ENCODE data around the gene TTI1. TPM values are rescaled to one million over a fixed set of nuclear protein-coding genes. Genes with fewer than 3 reads are reported as not detected.

Gene TTI1
- total RNA-seq: 10 to 100 TPM; 10.4 to 12.7 TPM
- long read RNA-seq, donor 1, partial matches to known transcripts: 0 of 5 reads
- long read RNA-seq, donor 1, other reads (novel, unspliced or antisense): 1 of 5 reads
- long read RNA-seq, donor 2, partial matches to known transcripts: 0 of 2 reads
- long read RNA-seq, donor 2, other reads (novel, unspliced or antisense): 2 of 2 reads

DNA sequence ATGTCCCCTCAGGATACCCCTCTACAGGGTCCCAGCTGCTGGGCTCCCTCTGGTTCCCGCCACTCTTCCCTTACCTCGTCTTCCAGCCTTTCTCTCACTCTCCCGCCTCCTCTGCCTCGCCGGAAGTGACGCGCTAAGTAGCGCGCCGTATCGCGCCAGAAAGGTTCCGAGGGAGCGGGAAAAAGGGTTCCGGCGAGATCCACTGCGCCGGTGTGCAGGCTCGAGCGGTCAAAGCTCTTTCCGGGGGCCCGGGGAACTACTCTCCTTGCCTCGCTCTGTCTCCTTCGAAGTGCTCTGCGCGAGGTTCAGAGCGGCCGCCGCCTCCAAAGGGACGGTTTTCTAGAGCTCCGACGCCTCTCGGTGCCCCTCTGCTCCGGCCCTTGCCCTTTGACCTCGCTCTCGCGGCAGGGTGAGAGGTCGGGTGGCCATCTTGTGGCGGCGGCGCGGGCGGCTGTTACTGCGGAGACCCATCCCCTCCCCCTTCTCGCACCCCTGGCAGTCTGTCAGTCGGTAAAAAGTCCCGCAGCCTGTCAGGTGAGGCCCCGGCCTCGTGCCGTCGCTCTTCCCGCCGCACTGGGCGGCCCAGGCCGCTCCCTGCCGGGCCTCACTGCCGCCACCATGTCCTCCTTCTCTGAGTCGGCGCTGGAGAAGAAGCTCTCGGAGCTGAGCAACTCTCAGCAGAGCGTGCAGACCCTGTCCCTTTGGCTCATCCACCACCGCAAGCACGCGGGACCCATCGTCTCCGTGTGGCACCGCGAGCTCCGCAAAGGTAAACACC is at the start of gene TTI1, which contains the start of gene RPRD1B:
TSS of gene TTI1 (minus strand) at position 127 of the 778 bp plus-strand sequence. CDS start 19,640 bp downstream, outside the sequence.
TSS of gene RPRD1B (plus strand) at position 417 of the 778 bp plus-strand sequence. CDS start at position 619, 202 bp downstream.
- intact Hi-C loops (cut with DNase I): no loop called here
- DNase-seq (ENCODE audit: low spot score): peak; percentile 97

DNA sequence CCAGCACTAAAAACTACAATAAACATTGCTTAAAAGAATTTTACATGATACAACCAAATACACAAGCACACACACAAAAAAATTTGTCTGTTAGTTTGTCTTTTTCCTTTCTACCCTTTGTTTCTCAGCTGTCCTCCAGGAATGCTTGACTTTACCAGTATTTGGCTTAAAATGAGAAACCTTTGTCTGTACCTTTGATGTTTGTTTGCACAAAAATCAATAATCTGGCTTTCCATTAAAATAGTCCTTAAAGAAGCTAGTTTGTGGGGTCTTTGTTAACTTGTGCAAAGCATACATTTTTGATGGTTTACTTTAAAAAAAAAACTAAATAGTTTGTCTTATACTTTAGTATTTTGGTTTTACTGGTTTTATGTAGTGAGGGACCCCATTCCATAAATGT is 49.6 kb upstream of the TTI1 start:
- DNase-seq (ENCODE audit: low spot score): no peak
- intact Hi-C loops (cut with DNase I): no loop called here

DNA sequence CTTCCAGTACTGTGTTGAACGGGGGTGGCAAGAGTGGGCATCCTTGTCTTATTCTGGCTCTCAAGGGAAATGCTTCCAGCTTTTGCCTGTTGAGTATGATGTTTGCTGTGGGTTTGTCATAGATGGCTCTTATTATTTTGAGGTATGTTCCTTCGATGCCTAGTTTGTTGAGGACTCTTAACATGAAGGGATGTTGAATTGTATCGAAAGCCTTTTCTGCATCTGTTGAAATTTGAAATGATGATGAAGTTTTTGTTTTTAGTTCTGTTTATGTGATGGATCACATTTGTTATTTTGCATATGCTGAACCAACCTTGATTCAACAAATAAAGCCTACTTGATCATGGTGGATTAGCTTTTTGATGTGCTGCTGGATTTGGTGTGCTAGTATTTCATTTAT is 48.3 kb upstream of the TTI1 start:
- no peak for DNase-seq (ENCODE audit: low spot score)
- intact Hi-C loops (cut with DNase I): no loop called here

DNA sequence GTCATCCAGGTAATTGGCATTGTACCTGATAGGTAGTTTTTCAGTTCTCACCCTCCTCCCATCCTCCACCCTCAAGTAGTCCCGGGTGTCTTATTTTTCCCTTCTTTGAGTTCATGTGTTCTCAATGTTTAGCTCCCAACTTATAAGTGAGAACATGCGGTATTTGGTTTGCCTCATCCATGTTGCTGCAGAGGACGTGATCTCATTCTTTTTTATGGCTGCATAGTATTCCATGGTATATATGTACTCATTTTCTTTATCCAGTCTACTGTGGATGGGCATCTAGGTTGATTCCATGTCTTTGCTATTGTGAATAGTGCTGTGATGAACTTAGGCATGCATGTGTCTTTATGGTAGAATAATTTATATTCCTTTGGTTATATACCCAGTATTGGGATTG is 46.1 kb upstream of the TTI1 start:
- DNase-seq (ENCODE audit: low spot score): no peak
- intact Hi-C loops (cut with DNase I): loop anchor here in 1 of 2 donors (10.0 kb wide), 1 partner anchor 65 kb away; no protein-coding TSS in a partner anchor

DNA sequence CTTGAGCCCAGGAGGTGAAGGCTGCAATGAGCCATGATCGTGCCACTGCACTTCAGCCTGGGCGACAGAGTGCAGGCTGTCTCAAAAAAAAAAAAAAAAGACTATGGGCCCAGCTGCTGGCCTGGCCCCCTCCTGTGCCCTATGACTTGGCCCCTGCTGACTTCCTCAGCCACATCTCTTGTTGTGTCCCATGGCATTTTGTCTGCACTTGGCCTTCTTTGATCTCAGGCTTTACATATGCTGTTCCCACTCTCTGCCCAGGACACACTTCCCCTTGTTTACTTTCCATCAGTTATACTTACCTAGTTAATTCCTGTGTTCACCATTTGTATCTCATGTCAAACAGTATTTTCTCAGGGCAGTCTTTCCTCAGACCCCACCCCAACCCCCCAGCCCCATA is 44.8 kb upstream of the TTI1 start:
- intact Hi-C loops (cut with DNase I): loop anchor here in 1 of 2 donors (10.0 kb wide), 1 partner anchor 67 kb away; no protein-coding TSS in a partner anchor
- DNase-seq (ENCODE audit: low spot score): no peak

- intact Hi-C loops (cut with DNase I): loop anchor here in 1 of 2 donors (10.0 kb wide), 1 partner anchor 68 kb away; no protein-coding TSS in a partner anchor
These were observed 43.3 kb upstream of the TTI1 start for GRCh38 chr20:38076548-38076947.

GRCh38 chr20:38075161-38075998 is 42.1 kb upstream of the TTI1 start:
- intact Hi-C loops (cut with DNase I): loop anchor here in 1 of 2 donors (10.0 kb wide), 1 partner anchor 69 kb away; no protein-coding TSS in a partner anchor
- DNase-seq (ENCODE audit: low spot score): no peak

More at GRCh38 chr20:38076548-38076947, 43.3 kb upstream of the TTI1 start:
- no peak for DNase-seq (ENCODE audit: low spot score)

DNA sequence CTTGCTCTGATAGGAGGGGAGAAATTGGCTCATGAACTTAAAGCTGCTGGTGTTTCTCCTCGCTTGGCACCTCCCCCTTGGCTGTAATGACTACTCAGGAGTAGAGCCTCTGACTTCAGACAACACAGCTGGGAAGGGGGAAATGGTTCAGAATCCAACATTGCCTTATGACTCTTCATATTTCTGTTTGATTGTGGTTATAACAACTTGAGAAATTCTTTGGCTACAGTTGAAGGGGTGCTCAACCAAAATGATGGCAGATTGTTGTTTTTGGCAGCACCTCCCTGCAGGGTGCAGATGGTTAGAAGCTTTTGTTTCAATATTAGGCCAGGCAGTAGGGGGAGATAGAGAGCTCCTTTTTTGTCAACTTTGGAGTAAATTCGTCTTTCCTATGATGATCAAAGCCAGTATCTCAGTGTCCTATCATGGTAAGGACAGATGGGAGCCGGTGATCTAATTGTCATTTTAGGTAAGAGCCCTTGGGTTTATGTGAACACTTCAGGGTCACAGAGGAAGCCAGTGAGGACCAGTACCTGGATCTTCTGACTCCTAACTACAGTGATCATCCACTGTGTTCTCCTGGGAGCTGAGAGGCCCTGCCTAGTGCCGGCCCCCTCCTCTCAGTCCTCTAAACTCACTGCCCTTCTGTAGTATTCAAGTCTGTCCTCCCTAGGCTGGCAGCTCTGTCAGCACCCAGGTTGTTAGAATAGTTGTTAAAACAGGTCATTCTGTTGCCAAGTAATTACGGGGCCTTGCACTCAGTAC is 40.2 kb upstream of the TTI1 start:
- no peak for DNase-seq (ENCODE audit: low spot score)

GRCh38 chr20:38072898-38073297 is 39.6 kb upstream of the TTI1 start:
- intact Hi-C loops (cut with DNase I): loop anchor here (5.0 to 10.0 kb wide), 2 partner anchors 72 to 89 kb away; no protein-coding TSS in a partner anchor
- DNase-seq (ENCODE audit: low spot score): no peak

More for the DNA sequence above, 40.2 kb upstream of the TTI1 start:
- intact Hi-C loops (cut with DNase I): loop anchor here (5.0 to 10.0 kb wide), 2 partner anchors 71 to 89 kb away; no protein-coding TSS in a partner anchor

DNA sequence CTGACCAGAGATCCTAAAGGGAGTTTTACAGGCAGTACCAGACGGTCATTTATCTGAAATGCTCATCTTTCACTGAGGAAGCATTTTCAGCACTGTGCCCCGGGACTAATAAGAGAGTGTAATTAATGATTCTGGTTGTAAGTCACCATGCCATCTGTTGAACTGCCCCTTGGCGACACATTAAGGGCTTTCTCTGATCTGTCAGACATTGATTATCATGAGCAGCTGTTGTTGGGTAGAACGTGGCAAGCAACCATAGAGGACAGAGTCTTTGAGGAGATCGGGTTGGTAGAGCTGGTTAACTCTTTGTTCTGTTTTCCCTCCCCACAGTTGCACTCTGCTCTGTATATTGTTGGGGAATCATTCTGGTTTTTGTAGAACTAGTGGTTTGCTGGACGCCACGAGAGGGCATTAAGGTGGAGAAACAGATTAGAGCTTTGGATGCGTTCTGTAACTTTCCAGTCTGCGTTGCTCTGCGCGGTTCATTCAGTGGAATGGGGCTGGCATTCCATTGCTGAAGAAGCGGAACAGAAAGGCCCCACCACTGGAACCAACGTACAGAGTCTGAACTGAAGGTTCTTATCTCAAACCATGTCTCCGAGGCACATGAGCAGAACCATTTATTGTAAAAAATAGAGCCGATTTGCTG is 34.6 kb upstream of the TTI1 start:
- DNase-seq (ENCODE audit: low spot score): no peak
- intact Hi-C loops (cut with DNase I): no loop called here

DNA sequence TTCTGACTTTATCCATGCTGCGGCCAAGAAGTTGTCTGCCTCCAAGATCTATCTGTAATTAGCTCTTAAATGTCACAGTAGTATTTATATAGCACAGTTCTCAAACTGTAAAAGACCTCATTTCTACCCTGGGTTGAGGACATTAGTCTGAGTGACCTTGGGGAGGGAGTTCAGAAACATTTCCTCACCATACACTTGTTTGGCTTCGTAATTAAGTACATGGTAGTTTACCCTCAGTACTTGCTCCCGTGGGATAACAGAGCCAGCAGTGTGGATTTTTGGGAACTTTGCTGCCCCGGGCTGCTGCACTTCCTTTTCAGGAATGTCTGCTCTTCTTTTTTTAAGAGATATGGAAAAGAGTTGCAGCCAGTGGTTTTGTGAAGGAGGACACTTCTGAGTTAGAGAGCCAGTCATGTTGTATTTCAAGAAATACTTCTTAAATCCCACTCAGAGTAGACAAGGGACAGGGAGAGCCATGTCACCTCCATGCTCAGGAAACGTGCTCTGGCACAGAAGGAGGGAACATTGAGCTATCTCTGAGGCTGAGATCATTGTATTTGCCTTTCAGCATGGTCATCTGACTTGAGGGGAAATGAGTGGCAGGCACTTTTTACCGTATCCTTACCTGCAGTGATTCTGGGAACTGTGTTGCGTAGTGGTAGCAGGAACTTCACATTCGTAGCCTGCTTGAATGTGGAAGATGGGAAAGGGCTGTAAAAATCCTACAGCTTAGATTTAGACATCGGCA is 33.9 kb upstream of the TTI1 start:
- no peak for DNase-seq (ENCODE audit: low spot score)
- intact Hi-C loops (cut with DNase I): no loop called here

DNA sequence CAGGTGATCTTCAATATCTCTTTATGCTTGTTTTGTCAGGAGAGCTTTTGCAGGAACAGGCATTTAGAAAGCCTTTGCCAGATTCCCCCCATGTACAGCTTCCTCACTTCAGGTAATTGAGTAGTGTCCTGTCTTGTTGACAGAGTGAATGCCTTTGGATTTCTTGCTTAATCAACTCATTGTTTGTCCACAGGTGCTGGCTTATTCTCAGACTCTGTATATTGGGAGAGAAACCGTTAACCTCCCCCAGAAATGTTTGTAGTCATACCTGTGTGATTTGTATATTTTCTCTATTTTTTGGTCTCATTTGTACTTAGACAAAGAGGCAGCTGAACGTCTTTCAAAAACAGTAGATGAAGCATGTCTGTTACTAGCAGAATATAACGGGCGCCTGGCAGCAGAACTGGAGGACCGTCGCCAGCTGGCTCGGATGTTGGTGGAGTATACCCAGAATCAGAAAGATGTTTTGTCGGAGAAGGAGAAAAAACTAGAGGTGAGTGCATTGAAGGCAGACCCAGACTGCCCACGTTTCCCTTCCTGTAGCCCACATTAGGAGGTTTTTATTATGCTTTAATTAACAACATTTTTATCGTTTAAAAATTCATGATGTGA is 32.6 kb upstream of the TTI1 start:
- intact Hi-C loops (cut with DNase I): no loop called here
- DNase-seq (ENCODE audit: low spot score): no peak

GRCh38 chr20:38063911-38064530 is 30.8 kb upstream of the TTI1 start:
- intact Hi-C loops (cut with DNase I): loop anchor here in 1 of 2 donors (5.0 kb wide), 1 partner anchor 103 kb away; the partner anchor contains the start of gene TGM2
- DNase-seq (ENCODE audit: low spot score): no peak

DNA sequence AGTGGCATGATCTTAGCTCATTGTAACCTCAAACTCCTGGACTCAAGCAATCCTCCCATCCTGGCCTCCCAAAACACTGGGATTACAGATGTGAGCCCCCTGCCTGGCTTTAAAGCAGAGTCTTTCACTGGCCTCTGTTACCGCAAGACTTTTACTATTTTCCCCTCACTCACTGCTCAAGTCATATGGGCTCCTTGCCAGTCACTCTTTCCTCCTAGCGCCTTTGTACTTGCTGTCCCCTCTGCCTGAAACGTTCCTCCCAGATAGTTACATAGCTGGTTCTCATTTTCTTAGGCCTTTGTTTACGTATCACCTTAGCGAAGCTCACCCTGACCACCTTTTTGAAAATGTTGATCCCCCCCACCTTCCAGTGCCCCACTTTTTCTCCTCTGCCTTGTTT is 29.6 kb upstream of the TTI1 start:
- intact Hi-C loops (cut with DNase I): loop anchor here in 1 of 2 donors (5.0 kb wide), 1 partner anchor 104 kb away; the partner anchor contains the start of gene TGM2
- no peak for DNase-seq (ENCODE audit: low spot score)

DNA sequence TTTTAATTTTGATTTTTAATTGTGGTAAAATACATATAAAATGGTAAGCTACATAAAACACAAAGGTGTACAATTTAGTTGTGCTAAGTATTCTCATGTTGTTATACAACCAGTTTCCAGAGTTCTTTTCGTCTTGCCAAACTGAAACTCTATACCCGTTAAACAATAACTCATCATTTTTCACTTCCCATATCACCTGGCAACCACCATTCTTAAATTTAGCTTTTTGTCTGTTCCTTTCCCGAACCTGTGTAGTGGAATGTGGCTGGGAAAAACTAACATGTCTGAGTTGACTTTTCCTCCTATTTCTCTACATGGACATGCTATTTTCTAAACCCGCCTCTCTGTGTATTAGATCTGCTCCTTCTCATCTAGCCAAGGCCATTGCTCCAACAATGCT is 27.9 kb upstream of the TTI1 start:
- intact Hi-C loops (cut with DNase I): loop anchor here in 1 of 2 donors (5.0 kb wide), 1 partner anchor 106 kb away; the partner anchor contains the start of gene TGM2
- DNase-seq (ENCODE audit: low spot score): no peak

DNA sequence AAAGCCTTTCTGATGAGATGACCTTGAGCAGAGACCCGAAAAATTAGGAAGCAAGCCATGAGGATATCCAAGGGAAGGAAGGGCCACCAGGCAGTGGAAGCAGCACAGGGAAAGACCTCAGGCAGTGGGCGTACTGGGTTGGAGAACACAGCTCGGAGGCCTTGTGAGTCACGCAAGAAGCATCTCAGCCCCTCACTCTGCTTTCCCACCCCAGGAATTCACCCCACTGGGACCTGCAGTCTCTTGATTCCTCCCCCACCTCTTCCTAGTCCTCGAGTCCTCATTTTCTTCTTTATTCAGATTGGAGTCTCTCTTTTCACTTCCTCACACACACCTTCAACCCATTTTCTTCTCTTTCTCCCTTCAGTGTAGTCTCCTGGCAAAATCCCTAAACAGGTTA is 27.3 kb upstream of the TTI1 start:
- no peak for DNase-seq (ENCODE audit: low spot score)
- intact Hi-C loops (cut with DNase I): loop anchor here in 1 of 2 donors (5.0 kb wide), 1 partner anchor 107 kb away; the partner anchor contains the start of gene TGM2

Data from posterior vena cava (tissue), 2 donors.